Activated CD4-positive, CD25-positive, alpha-beta regulatory T cell (primary cell): ENCODE data around the gene CILP2.

Source experiments
- DNase-seq, 4 experiments: peaks; one replicate each; lab custom pipeline; 2025; lab: John Stamatoyannopoulos, UW

The CILP2 gene

GRCh38 chr19:19562665-19563347 is 24.7 kb downstream of the CILP2 start:
- no peak for DNase-seq

DNA sequence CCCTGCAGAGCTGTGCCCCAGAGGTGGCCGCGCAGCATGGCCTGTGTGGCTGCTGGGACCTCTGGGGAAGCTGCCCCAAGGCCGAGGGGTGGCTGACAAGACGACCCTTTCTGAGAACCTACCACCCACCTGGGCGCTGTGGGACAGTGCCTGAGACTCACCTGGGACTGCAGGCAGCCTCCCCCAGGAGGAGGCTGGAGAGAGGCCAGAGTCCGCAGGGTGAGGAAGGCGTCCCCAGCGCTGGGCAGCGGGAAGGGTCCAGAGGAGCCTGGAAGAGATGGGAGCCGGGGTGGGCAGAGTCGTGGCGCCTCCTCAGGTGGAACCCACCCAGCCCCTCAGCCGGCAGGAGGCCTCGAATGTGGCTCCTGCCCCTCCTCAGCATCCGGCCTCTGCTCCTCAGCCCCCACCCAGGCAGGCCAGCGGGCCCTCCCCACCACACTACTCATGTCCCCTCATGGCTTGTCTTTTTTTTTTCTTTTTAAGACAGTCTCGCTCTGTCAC is 25.3 kb downstream of the CILP2 start:
- DNase-seq: no peak

- no peak for DNase-seq
These were observed 28.2 kb downstream of the CILP2 start for GRCh38 chr19:19566306-19566705.

- no peak for DNase-seq
These were observed 29.3 kb downstream of the CILP2 start for GRCh38 chr19:19567391-19567790.

DNA sequence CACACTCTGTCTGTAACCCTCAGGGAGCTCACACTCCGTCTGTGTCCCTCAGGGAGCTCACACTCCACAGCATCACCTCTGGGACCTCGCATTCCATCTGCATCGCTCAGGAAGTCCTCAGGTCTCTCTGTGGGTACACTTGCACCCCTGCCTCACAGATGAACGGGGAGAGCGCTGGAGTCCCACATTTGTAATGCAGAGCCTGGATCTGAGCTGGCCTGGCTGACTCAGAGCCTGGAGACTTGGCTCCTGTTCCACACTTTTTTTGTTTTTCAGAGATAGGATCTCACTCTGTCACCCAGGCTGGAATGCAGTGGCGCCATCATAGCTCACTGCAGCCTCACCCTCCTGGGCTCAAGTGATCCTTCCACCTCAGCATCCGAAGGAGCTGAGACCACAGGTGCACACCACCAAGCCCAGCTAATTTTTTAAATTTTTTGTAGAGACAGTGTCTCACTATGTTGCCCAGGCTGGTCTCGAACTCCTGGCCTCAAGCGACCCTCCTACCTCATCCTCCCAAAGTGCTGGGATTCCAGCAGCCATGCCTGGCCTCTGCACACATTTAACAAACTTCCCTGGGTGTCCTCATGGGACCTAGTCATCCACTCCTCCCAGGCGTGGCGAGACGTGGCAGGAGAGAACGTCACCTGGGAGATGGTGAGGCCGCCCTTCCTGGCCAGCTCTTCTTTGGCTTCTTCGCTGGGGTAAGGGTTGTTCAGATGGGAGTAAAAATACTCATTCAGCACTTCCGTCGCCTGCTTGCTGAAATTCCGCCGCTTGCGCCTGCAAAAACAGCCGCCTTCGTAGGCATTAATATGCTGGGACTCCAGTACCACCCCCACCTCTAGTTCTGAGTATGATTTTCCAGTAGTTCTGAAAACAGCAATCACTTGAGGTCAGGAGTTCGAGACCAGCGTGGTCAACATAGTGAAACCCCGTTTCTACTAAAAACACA is 31.0 kb downstream of the CILP2 start:
- DNase-seq: no peak

GRCh38 chr19:19570571-19570970 is 32.5 kb downstream of the CILP2 start:
- DNase-seq: no peak

DNA sequence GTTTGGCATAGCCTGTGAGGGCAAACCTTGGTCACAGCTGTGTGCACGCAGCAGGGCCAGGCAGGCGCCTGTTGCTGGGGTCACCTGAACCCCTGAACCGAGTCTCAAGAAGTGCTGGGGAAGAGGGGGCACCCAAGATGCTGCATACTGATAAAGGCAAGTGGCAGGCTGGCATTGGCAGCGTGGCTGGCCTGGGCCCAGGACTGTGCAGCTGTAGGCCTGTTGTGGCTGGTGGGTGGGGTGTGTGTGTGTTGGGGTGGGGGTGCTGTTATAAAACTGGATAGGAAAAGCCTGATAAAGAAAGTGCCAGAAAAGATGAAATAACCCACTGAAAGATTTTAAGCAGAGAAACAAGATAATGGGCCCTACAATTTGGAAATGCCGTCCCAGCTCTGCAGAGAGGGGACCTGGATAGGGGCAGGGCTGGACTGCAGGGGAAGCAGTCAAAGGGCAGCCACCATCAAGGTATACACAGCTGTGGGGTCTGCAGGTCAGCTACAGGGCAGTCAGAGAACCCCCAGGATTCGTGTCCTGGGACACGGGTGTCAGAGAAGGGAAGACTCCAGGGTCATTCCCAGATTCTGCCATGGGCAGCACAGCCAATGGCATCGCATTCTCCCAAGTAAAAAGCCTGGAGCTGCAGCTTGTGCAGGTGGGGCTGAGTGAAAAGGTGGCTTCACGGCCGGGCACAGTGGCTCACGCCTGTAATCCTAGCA is 33.2 kb downstream of the CILP2 start:
- DNase-seq: no peak

DNA sequence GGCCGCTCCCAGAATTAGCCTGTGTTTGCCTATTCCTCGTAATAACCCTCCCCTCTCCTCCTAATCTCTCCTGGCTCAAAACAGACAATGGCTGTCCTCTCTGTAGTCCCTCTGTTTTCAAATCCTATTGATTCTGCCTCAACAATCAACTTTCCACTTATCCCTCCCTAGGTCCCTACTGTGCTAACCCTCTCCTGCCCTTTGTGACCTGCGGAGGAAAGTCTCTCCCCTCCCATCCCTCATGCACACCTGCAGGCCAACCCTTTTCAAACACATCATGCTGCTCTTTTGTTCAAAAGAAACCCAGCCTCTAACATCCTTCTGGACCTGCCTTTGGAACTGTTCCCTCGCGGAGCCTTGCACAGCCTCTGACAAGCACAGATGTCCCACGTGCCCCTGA is 37.3 kb downstream of the CILP2 start:
- no peak for DNase-seq

DNA sequence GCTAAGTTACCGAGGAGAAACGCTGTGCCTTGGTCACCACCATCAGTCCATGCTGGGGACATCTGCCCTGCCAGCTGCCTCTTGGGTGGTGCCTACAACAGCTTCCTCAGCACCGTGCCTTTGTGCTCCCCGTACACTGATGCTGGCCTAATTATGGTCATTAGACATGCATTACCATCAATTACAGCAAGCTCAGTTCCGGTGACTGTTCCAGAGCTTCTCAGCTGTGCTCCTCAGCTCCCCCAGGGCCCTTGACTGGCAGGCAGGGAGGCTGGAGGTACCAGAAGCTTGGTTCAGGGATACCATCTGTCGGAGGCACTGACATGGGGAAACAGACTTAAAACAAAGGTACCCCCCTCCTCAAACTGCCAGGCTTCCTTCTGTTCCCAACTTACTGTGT is 40.2 kb downstream of the CILP2 start:
- DNase-seq: no peak

- no peak for DNase-seq
These were observed 41.7 kb downstream of the CILP2 start for GRCh38 chr19:19579533-19580361.

GRCh38 chr19:19580418-19580817 is 42.4 kb downstream of the CILP2 start:
- DNase-seq: no peak

DNA sequence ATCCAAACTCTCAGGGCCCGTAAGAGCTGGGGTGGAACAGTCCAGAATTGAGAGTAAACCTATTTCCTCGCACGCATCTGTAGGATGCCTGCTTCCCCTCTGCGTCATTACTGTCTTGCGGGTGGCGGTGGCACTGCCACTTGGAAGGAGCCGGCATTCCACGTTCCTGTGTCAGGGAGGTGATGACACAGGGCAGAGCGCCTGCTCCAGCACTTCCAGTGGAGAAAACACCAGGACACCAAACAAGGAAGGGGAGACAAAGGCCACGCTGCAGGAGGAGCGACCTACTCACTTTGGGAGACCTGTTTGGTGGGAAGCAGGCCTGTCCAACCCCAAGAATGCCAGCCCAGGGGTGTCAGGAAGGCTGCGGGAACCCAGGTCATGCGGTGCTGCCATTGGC is 43.3 kb downstream of the CILP2 start:
- no peak for DNase-seq

- DNase-seq: no peak
These were observed 44.4 kb downstream of the CILP2 start for GRCh38 chr19:19582471-19582870.

GRCh38 chr19:19584356-19584755 is 46.3 kb downstream of the CILP2 start:
- no peak for DNase-seq

DNA sequence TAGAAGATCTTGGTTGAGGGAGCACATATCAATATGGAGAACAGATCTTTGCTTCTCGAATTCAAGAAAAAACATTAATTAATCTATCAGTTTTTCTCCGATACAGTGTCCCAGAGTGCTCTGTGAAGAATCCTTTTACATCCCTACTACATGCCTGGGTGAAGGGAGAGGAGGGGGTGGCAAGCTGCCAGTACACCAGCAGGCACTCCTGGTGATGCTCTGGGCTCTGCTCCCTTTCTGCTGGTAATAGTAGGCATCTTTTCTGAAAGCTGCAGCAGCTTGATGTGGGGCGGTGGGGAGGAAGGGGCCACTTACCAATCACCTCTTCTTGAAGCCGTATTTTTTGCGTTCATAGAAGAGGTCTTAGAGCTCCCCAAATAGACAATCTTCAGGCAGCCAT is 49.7 kb downstream of the CILP2 start:
- DNase-seq: no peak

DNA sequence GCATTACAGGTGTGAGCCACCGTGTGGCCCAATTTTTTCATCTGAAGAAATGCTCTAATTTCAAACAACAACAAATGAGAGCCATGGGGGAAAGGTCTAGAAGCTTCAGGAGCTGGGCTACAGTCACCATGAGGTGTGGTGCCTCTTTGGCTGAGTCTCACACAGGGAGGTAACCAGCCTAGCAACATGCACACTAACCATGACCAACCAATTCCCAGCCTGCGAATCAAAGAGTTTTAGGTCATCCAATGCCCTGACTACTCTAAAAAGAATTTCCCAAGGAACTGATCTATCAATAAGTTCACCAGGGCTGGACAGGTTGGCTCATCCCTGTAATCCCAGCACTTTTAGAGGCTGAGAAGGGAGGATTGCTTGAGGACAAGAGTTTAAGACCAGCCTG is 50.5 kb downstream of the CILP2 start:
- DNase-seq: no peak

DNA sequence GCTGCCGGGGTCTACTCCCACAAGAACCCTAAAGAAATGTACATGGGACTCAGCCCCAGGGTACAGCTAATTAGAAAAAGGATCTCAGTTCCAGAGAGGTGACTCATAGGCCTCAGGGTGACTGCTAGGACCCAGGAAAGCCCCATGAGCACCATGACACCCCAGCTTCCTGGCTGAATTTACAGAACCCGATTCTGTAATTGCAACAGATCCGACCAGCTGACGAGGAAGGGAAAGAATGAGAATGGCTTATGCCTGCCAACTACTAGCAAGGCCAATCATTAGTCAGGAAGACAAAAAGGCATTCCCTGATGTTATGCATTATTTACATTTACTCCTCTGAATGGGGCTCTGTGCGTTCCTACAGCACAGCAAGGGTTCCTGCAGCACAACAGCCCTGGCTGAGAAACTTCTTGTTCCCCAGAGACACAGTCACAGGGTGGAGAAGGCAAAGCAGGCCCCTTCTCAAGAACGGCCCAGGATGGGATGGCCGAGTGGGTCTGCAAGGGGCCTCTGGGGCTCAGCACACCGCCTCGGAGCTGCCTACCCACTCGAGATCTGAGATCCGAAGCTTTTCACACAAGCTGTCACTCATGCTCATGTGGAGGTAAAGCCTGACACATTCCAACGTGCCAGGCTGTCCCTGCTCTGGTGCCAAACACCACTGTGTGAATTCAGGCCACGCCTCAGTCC is 53.2 kb downstream of the CILP2 start:
- peak; percentile 13 to 41 (median 31) for DNase-seq

GRCh38 chr19:19592690-19593089 is 54.6 kb downstream of the CILP2 start:
- no peak for DNase-seq

GRCh38 chr19:19594381-19594780 is 56.3 kb downstream of the CILP2 start:
- DNase-seq: no peak

- DNase-seq: no peak
These were observed 57.2 kb downstream of the CILP2 start for GRCh38 chr19:19595171-19595701.
